Mesodermal cell (in vitro differentiated cells): ENCODE measurements around the gene DLGAP1.

Experiments used
- H3K27ac ChIP-seq: 2 replicates; pipeline ENCODE4 v1.7.0; 2013; ENCODE audit warnings: mild to moderate bottlenecking, low read depth, low read length, moderate library complexity; ENCODE audit not compliant: severe bottlenecking
- H3K36me3 ChIP-seq: 2 replicates; pipeline ENCODE4 v1.7.1; 2013; ENCODE audit warnings: mild to moderate bottlenecking, low read length, moderate library complexity; ENCODE audit not compliant: control insufficient read depth, insufficient read depth
- H3K4me1 ChIP-seq: one replicate; pipeline ENCODE4 v1.7.1; 2013; ENCODE audit warnings: mild to moderate bottlenecking, low read length; ENCODE audit not compliant: insufficient read depth, control insufficient read depth, poor library complexity, severe bottlenecking
- H3K4me3 ChIP-seq: 2 replicates; pipeline ENCODE4 v1.7.0; 2013; ENCODE audit warnings: low read length, control low read depth, mild to moderate bottlenecking; ENCODE audit not compliant: insufficient read depth, poor library complexity, severe bottlenecking; ENCODE audit errors: extremely low read depth
- H3K9me3 ChIP-seq: 2 replicates; pipeline ENCODE4 v1.7.1; 2013; ENCODE audit warnings: mild to moderate bottlenecking, low read length, moderate library complexity; ENCODE audit not compliant: control insufficient read depth
- WGBS, 2 experiments: methylation state at CpG; one replicate each; pipeline ENCODE4 v1.1.5; 2013; ENCODE audit warnings: missing lambda C conversion rate in 2 of 2; ENCODE audit not compliant: insufficient coverage in 2 of 2; 5-methylcytosine and 5-hydroxymethylcytosine counted together

DLGAP1 gene

DNA sequence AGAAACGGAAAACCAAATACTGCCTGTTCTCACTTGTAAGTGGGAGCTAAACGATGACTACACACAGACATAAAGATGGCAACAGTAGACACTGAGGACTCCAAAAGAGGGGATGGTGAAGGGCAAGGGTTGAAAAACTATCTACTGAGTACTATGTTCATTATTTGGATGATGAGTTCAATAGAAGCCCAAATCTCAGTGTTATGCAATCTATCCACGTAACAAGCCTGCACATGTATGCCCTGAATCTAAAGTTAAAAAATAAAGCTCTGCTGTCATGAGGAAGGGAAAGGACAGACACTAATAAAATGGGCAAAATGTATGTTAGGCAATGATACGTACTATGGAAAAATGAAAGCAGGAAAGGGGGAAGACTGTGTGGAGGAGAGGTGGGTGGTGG is 629.1 kb downstream of the DLGAP1 start:
- WGBS, 2 experiments, result 88 to 100% methylated on average over 3 to 4 of the region's 4 CpGs
- H3K36me3 ChIP-seq, result no peaks in the 10 kb centered on the region
- no peak overlapping the region for H3K27ac ChIP-seq
- H3K9me3 ChIP-seq, result no peaks in the 10 kb centered on the region
- H3K4me3 ChIP-seq, result no peak overlapping the region
- H3K4me1 ChIP-seq, result no peaks in the 10 kb centered on the region

DNA sequence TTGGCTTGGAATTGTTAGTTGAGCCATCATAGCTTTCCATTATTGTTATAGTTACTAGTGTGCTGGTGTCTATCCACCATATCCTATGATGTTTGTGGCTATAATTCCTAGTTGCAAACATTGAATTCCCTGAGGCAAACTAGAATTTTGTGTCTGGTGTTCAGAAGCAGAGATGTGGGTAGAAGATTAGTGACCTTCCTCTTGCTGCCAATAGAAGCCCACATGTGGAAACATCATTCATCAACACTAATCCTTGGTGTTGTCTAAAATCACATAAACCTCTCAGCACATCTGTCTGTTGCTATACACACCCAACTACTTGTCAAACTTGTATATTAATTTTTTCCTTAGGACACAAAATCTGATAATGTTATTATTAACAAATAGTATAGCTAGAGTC is 631.0 kb downstream of the DLGAP1 start:
- Histone ChIP-seq H3K4me1 (no peaks in the 10 kb centered on the region), H3K4me3 (no peak overlapping the region), H3K27ac (no peak overlapping the region), H3K9me3 (no peaks in the 10 kb centered on the region), H3K36me3 (no peaks in the 10 kb centered on the region)

DNA sequence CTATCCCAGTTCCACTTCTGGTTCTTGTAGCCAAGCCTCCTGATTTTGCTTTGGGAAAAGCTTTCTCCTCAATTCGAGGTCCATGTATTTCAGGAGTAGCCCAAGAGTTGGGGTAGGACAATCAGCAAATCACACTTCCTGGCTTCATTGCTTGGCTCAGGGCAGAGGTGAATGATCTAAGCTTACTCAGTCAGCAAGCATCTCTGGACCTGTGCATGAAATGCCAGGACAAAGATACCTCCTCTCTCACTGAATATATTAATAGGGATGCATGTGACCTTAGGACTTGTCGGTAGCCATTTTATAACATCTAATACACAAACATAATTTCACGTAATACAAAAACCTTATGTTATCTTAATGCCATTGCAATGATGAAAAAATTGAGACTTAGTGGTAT is 632.0 kb downstream of the DLGAP1 start:
- H3K4me3 ChIP-seq, result no peak overlapping the region
- 83 to 100% methylated on average over 1 of the region's 3 CpGs for WGBS, 2 experiments

DNA sequence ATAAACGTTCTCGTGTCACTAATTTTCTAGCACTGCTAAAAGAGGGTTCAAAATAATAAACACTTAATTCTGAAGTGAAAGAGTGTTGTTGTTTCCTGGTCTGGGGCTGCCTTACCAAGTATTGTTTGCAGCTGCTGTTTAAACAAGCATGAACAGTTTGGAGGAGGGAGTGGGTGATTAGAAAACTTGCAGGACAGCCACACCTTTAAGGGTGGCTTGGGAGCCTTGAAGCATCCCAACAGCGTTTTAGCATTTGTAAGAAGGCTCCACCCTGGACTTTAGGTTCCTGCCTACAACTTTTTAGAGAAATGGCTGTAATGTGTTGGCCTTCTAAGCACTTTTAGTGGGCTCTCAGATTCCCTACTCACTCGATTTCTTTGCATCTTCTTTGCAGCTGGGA is 633.6 kb downstream of the DLGAP1 start:
- H3K27ac ChIP-seq, result no peak overlapping the region
- H3K4me3 ChIP-seq, result no peak overlapping the region
- no peaks in the 10 kb centered on the region for H3K9me3 ChIP-seq
- no peaks in the 10 kb centered on the region for H3K4me1 ChIP-seq
- WGBS, 2 experiments, result 48 to 54% methylated on average over 2 to 4 of the region's 4 CpGs
- no peaks in the 10 kb centered on the region for H3K36me3 ChIP-seq

More for the DNA sequence above, 632.0 kb downstream of the DLGAP1 start:
- Histone ChIP-seq H3K27ac (no peak overlapping the region), H3K9me3 (no peaks in the 10 kb centered on the region), H3K4me1 (no peaks in the 10 kb centered on the region), H3K36me3 (no peaks in the 10 kb centered on the region)

- Histone ChIP-seq H3K27ac (no peak overlapping the region), H3K9me3 (no peaks in the 10 kb centered on the region), H3K36me3 (no peaks in the 10 kb centered on the region), H3K4me1 (no peaks in the 10 kb centered on the region), H3K4me3 (no peak overlapping the region)
- WGBS, 2 experiments, result 92 to 94% methylated on average over 7 of the region's 7 CpGs
These were observed 635.1 kb downstream of the DLGAP1 start for GRCh38 chr18:3819961-3820360.

DNA sequence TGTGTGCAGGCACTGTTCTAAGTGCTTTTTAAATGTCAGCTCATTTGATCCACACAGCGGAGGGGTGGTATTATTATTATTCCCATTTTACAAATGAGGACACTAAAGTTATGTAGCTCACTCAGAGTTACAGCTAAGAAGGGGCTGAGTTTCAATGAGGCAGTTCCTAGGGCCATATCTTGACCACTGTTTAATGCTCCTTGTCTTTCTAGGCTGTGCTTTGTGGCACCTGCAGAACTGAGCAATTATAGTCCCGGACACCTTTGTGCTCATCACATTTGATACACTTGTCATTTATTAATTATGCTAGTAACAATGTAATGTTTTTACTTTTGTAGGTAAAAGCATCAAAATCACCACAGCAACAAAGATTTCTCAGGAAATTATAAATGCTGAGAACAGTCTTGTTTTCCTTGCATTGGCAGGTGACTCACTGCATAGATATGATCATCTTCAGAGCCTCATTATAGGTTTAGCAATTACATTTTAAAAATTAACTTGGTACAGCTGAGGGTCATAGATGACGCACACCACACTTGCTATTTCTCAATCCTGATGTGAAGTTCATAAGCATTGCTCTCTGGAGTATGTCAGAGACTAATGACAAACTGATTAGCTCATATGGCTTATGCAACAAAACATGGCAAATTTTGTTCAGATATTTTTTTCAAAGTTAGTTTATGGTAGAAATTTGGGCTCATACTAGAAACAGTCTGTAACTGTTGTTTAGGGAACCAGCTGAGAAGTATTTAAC is 638.3 kb downstream of the DLGAP1 start:
- no peaks in the 10 kb centered on the region for H3K9me3 ChIP-seq
- no peak overlapping the region for H3K27ac ChIP-seq
- 50% methylated on average over 1 of the region's 3 CpGs; no CpG with 5 or more reads in 1 of the 2 experiments for WGBS, 2 experiments
- no peaks in the 10 kb centered on the region for H3K36me3 ChIP-seq
- H3K4me3 ChIP-seq, result no peak overlapping the region
- H3K4me1 ChIP-seq, result no peaks in the 10 kb centered on the region

GRCh38 chr18:3815991-3816390 is 639.1 kb downstream of the DLGAP1 start:
- no peaks in the 10 kb centered on the region for H3K9me3 ChIP-seq
- no CpG with 5 or more reads among the region's 2 CpGs for WGBS, 2 experiments
- H3K4me3 ChIP-seq, result no peak overlapping the region
- no peak overlapping the region for H3K27ac ChIP-seq
- H3K36me3 ChIP-seq, result no peaks in the 10 kb centered on the region
- no peaks in the 10 kb centered on the region for H3K4me1 ChIP-seq

- WGBS, 2 experiments, result 100% methylated on average over 1 to 2 of the region's 3 CpGs
- Histone ChIP-seq H3K4me3 (no peak overlapping the region), H3K9me3 (no peaks in the 10 kb centered on the region), H3K27ac (no peak overlapping the region), H3K36me3 (no peaks in the 10 kb centered on the region), H3K4me1 (no peaks in the 10 kb centered on the region)
These were observed 640.3 kb downstream of the DLGAP1 start for GRCh38 chr18:3814816-3815215.

- no peak overlapping the region for H3K27ac ChIP-seq
- no peak overlapping the region for H3K4me3 ChIP-seq
- H3K36me3 ChIP-seq, result no peaks in the 10 kb centered on the region
- no peaks in the 10 kb centered on the region for H3K4me1 ChIP-seq
- no peaks in the 10 kb centered on the region for H3K9me3 ChIP-seq
- 100% methylated on average over 1 of the region's 2 CpGs; no CpG with 5 or more reads in 1 of the 2 experiments for WGBS, 2 experiments
These were observed 644.8 kb downstream of the DLGAP1 start for GRCh38 chr18:3810296-3810695.

DNA sequence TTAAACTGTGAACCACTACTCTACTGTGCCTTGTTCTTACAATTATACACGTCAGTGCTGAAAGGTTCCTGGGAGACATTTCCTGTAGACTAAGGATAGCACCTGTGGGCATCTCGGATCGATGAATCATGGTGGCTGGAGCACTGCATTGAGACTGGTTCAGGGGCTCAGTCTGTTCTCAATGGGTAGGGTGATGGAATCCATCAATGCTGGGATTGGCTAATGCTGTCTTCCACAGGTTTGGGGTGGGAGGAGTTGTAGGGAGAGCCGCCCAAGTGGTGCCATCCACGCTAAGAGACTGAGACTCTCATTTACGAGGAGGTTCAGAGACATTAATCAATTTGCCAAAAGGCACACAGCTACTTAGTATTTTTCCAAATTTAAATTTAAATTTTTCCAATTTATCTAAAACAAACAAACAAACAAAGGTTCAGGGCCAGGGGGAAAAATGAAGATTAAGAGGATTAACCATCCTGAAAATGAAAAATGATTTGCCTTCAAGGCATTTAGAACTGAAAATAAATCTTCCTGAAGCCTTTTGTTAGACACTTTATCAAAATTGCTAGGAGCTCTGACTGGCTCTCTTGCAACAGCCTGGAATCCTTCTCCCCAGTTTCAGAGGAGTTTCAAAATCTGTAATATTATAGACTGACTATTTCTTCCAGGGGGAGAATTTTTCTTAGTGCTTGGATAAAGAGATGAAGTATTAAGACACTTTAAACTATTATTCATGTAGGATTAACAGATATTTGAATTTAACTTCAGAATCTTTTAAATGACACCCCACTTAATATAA is 645.9 kb downstream of the DLGAP1 start:
- H3K27ac ChIP-seq, result no peak overlapping the region
- H3K4me3 ChIP-seq, result no peak overlapping the region
- no peaks in the 10 kb centered on the region for H3K36me3 ChIP-seq
- no peaks in the 10 kb centered on the region for H3K9me3 ChIP-seq
- WGBS, 2 experiments, result 85 to 93% methylated on average over 3 to 6 of the region's 6 CpGs
- no peaks in the 10 kb centered on the region for H3K4me1 ChIP-seq

DNA sequence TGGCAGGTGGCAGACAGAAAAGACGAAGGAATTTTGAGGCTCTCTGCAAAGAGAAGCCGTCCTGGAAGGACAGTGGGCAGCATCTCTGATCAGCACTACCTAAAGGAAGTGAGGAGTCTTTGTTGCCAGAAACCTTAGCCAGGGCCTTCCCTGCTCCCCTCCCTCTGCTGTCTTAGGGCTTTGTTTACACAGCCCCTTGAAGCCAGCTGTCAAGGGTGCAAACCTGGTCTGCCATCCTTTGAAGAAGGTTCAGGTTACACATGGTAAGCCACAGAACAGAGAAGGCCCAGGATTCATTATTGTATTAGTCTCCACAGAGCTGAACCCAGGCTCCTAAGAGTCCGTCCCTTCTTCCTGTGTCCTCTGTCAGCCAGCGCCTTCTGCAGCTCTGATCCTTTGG is 648.5 kb downstream of the DLGAP1 start:
- Histone ChIP-seq H3K9me3 (no peaks in the 10 kb centered on the region), H3K27ac (no peak overlapping the region), H3K4me3 (no peak overlapping the region), H3K4me1 (no peaks in the 10 kb centered on the region), H3K36me3 (no peaks in the 10 kb centered on the region)
- 81 to 88% methylated on average over 4 of the region's 4 CpGs for WGBS, 2 experiments
